SK-N-DZ (cell line): Measurements from ENCODE around the gene SLC16A12.
"Not testable (repeated sequence)": the region's sequence is repeated elsewhere in the genome, so short reads cannot be mapped to it uniquely, and the experiment has no call there.

Source experiments
- DNase-seq: peaks from one replicate; pipeline ENCODE4 v3.0.0-alpha.2; 2015; ENCODE audit warnings: low spot score

The SLC16A12 gene

GRCh38 chr10:89391907-89392756, 143.3 kb downstream of the SLC16A12 start, which contains the start of gene IFIT1:
Gene IFIT1 (plus strand): TSS chr10:89392623. CDS start chr10:89392713, 90 bp downstream.
- DNase-seq = no peak

- not testable (repeated sequence) for DNase-seq
Observed at GRCh38 chr10:89391226-89391576, 144.2 kb downstream of the SLC16A12 start.

- DNase-seq = no peak
Observed at GRCh38 chr10:89390476-89391225, 144.7 kb downstream of the SLC16A12 start.

- no peak for DNase-seq
Observed at GRCh38 chr10:89389254-89389653, 146.1 kb downstream of the SLC16A12 start.

GRCh38 chr10:89388806-89389205, 146.6 kb downstream of the SLC16A12 start:
- DNase-seq = no peak

GRCh38 chr10:89384474-89385340, 150.7 kb downstream of the SLC16A12 start:
- no peak for DNase-seq

- DNase-seq = no peak
Observed at GRCh38 chr10:89382757-89383156, 152.6 kb downstream of the SLC16A12 start.
